ENCODE measurements around the gene OCA2. TPM values are rescaled to one million over a fixed set of nuclear protein-coding genes. Genes with fewer than 3 reads are reported as not detected.

OCA2 gene
- total RNA-seq, 4 donors from 2014 or later: 0.17 to 1.2 (median 0.24) TPM

- Histone ChIP-seq H3K27ac (replicated peaks in 1 of 4) (no peak overlapping the region), H3K27me3 (no peaks in the 10 kb centered on the region), H3K36me3 (no peaks in the 10 kb centered on the region), H3K9me3 (no peaks in the 10 kb centered on the region), H3K4me3 (no peak overlapping the region), H3K4me1 (no peaks in the 10 kb centered on the region)
- peak; percentile 62 for DNase-seq (ENCODE audit: extremely low spot score)
- TF ChIP-seq POLR2AphosphoS5 (IDR thresholded peaks at IDR 0.05) (no peak), EP300 (IDR thresholded peaks at IDR 0.05) (no peak), POLR2A (IDR thresholded peaks at IDR 0.05; ENCODE audit: low read depth) (no peak)
- TF ChIP-seq, protein P1, sequence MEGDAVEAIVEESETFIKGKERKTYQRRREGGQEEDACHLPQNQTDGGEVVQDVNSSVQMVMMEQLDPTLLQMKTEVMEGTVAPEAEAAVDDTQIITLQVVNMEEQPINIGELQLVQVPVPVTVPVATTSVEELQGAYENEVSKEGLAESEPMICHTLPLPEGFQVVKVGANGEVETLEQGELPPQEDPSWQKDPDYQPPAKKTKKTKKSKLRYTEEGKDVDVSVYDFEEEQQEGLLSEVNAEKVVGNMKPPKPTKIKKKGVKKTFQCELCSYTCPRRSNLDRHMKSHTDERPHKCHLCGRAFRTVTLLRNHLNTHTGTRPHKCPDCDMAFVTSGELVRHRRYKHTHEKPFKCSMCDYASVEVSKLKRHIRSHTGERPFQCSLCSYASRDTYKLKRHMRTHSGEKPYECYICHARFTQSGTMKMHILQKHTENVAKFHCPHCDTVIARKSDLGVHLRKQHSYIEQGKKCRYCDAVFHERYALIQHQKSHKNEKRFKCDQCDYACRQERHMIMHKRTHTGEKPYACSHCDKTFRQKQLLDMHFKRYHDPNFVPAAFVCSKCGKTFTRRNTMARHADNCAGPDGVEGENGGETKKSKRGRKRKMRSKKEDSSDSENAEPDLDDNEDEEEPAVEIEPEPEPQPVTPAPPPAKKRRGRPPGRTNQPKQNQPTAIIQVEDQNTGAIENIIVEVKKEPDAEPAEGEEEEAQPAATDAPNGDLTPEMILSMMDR (IDR thresholded peaks at IDR 0.05): no peak
- WGBS: 88% methylated on average over 5 of the region's 5 CpGs
- intact Hi-C loops (cut with DNase I): no loop called here
Measured at GRCh38 chr15:27746401-27746955, 352.6 kb downstream of the OCA2 start.

DNA sequence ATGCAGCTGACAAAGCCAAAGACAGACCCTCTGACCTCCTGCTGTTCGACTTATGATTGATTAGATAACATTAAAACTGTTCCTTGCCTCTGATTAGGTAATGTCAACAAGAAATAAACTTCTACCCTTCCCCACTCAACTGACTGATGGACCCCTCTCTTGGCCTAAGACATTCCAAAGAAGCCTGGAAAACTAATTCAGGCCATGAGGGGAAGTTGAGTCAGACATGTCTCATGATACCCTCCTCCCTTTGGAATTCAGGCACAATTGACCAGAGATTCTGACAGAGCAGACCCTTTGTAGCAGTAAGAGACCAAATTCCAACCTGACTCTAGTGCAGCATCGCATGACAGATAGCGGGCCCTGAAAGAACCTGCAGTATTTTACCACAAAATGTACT, 354.5 kb downstream of the OCA2 start:
- H3K27me3 ChIP-seq: no peaks in the 10 kb centered on the region
- H3K36me3 ChIP-seq: no peaks in the 10 kb centered on the region
- intact Hi-C loops (cut with DNase I): no loop called here
- peak; percentile 55 for DNase-seq (ENCODE audit: extremely low spot score)
- TF ChIP-seq, protein P1 (IDR thresholded peaks at IDR 0.05): no peak
- TF ChIP-seq EP300 (IDR thresholded peaks at IDR 0.05): no peak
- TF ChIP-seq POLR2A (IDR thresholded peaks at IDR 0.05; ENCODE audit: low read depth): no peak
- TF ChIP-seq POLR2AphosphoS5 (IDR thresholded peaks at IDR 0.05): no peak
- no peak overlapping the region for H3K27ac ChIP-seq (replicated peaks in 1 of 4)
- no peak overlapping the region for H3K4me3 ChIP-seq
- WGBS: 53% methylated on average over 2 of the region's 3 CpGs
- no peaks in the 10 kb centered on the region for H3K4me1 ChIP-seq
- H3K9me3 ChIP-seq: no peaks in the 10 kb centered on the region

- H3K27me3 ChIP-seq: no peaks in the 10 kb centered on the region
- WGBS: 84% methylated on average over 7 of the region's 8 CpGs
- DNase-seq (ENCODE audit: extremely low spot score): peak; percentile 53
- H3K9me3 ChIP-seq: no peaks in the 10 kb centered on the region
- TF ChIP-seq, protein P1 (IDR thresholded peaks at IDR 0.05): no peak
- TF ChIP-seq POLR2A (IDR thresholded peaks at IDR 0.05; ENCODE audit: low read depth) (no peak), EP300 (IDR thresholded peaks at IDR 0.05) (no peak), POLR2AphosphoS5 (IDR thresholded peaks at IDR 0.05) (no peak)
- H3K4me3 ChIP-seq: no peak overlapping the region
- intact Hi-C loops (cut with DNase I): no loop called here
- no peaks in the 10 kb centered on the region for H3K36me3 ChIP-seq
- H3K27ac ChIP-seq (replicated peaks in 1 of 4): no peak overlapping the region
- no peaks in the 10 kb centered on the region for H3K4me1 ChIP-seq
Measured at GRCh38 chr15:27743638-27744037, 355.5 kb downstream of the OCA2 start.

DNA sequence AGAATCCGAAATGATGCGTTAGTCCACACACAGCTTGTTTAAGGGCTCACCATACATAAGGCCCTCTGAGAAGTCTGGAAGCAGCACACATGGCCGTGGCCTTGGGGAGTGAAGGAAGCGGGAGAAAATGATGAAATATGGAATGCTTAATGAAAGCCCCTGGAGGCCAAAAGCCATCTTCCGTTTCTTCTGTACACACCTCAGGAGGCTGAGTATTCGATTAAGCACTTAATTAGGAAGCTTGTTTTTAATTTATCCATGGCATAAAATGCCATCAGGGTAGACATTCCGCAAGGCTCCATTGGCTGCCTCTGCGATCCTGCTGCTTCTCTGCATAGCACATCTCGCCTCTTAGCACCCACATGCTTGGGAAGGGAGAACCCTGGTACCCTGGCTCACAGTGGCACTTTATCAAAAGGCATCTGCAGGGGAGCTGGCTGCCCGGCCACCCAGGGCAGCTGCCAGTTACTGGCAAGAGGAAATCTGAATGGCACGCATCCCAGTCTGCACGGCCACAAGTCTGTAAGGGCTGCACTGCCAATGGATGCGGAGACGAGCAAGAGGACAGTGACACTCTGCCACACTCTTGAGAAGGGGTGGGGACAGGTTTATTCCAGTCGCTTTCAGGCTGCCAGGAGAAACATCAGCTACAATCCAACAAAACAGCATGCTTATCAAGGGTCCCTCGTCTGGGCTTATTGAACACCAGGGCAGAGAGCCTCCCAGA, 356.2 kb downstream of the OCA2 start:
- DNase-seq (ENCODE audit: extremely low spot score): peak; percentile 57
- Histone ChIP-seq H3K9me3 (no peaks in the 10 kb centered on the region), H3K36me3 (no peaks in the 10 kb centered on the region), H3K4me3 (no peak overlapping the region), H3K27me3 (no peaks in the 10 kb centered on the region), H3K4me1 (no peaks in the 10 kb centered on the region), H3K27ac (replicated peaks in 1 of 4) (no peak overlapping the region)
- TF ChIP-seq, protein P1 (IDR thresholded peaks at IDR 0.05): no peak
- TF ChIP-seq POLR2AphosphoS5 (IDR thresholded peaks at IDR 0.05): no peak
- TF ChIP-seq EP300 (IDR thresholded peaks at IDR 0.05): no peak
- no peak for TF ChIP-seq POLR2A (IDR thresholded peaks at IDR 0.05; ENCODE audit: low read depth)
- 86% methylated on average over 15 of the region's 16 CpGs for WGBS
- intact Hi-C loops (cut with DNase I): no loop called here
